GM12892 (cell line): ENCODE results near the gene TRIM52.
"Not testable (repeated sequence)": the region's sequence is repeated elsewhere in the genome, so short reads cannot be mapped to it uniquely, and the experiment has no call there.

Experiments
- POLR2A ChIP-seq: IDR thresholded peaks from 2 replicates; pipeline ENCODE4 v1.6.1; 2011; ENCODE audit warnings: low read depth, low read length, control low read depth
- POLR2AphosphoS5 ChIP-seq: IDR thresholded peaks from 2 replicates; pipeline ENCODE4 v1.6.1; 2011; ENCODE audit warnings: low read depth, low read length, control low read depth
- TAF1 ChIP-seq: IDR thresholded peaks from 2 replicates; pipeline ENCODE4 v1.6.1; 2011; ENCODE audit warnings: low read depth, mild to moderate bottlenecking, control low read depth, low read length, borderline replicate concordance

DNA sequence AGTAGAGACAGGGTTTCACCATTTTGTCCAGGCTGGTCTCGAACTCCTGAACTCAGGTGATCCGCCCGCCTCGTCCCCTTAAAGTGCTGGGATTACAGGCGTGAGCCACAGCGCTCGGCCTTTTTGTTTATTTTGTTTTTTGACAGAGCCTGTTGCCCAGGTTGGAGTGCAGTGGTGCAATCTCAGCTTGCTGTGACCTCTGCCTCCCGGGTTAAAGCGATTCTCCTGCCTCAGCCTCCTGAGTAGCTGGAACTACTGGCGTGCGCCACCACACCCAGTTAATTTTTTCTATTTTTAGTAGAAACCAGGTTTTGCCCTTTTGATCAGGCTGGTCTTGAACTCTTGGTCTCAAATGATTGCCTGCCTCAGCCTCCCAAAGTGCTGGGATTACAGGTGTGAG, 50.8 kb downstream of the TRIM52 start:
- TF ChIP-seq POLR2A, POLR2AphosphoS5, TAF1: not testable (repeated sequence)
